ENCODE results near the gene CYP2W1.
"Not testable (repeated sequence)": the region's sequence is repeated elsewhere in the genome, so short reads cannot be mapped to it uniquely, and the experiment has no call there.

CYP2W1 gene

DNA sequence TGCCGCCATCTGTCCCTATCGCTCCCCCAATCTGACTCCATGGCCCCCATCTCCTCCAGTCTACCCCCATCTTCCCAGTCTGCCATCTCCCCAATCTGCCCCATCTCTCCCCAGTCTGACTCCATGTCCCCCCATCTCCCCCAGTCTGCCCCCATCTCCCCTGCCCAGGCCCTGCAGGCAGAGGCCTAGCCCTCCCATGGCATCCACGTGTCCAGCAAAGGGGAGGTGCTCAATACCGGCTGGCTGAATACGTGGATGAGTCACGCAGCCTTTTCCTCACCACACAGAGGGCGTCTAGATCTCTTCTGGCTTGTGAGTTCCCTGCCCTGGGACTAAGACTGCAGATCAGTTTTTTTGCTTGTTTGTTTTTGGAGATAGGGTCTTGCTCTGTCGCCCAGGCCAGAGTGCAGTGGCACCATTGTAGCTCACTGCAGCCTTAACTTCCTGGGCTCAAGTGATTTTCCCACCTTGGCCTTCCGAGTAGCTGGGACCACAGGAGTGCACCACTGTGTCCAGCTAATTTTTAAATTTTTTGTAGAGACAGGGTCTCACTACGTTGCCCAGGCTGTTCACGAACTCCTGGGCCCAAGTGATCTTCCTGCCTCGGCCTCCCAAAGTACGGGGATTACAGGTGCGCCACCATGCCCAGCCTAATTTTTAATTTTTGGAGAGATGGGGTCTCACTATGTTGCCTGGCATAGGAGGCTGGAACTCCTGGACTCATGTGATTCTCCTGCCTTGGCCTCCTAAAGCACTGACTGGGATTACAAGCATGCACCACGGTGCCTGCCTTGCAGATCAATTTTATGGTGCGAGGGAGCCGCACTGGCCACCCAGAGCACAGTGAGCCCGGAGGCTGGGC, 46.0 kb downstream of the CYP2W1 start:
- DNase-seq (ENCODE audit: low spot score), result peak; percentile 92

- no peak for DNase-seq (ENCODE audit: low spot score)
Measured at GRCh38 chr7:1029637-1030443, 46.9 kb downstream of the CYP2W1 start.

- DNase-seq (ENCODE audit: low spot score), result no peak
Measured at GRCh38 chr7:1030444-1031070, 47.6 kb downstream of the CYP2W1 start.

- DNase-seq (ENCODE audit: low spot score), result no peak
Measured at GRCh38 chr7:1031716-1032455, 48.9 kb downstream of the CYP2W1 start.

DNA sequence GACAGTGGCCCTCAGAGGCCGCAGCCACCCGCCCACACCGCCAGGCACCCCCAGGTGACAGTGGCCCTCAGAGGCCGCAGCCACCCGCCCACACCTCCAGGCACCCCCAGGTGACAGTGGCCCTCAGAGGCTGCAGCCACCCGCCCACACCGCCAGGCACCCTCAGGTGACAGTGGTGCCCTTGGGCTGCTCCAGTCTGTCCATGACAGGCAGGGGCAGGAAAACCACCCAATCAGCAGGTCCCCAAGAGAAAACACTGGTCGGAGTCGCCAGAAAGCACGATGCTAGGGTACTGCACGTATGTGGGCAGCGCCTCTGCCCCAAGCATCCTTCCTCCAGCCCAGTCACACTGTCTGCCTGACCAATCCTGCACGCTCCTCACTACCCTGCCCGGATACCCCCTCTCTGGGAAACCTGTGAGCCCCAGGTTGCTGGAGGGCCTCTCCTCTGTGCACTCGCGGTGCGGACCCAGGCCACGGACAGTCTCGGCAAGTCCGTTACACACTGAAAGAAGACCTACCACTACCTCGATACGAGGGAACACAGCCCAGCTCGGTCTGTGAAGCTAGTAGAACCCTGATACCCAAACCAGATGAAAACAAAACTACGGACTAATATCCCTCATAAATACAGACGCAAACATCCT, 49.7 kb downstream of the CYP2W1 start:
- DNase-seq (ENCODE audit: low spot score), result no peak

DNA sequence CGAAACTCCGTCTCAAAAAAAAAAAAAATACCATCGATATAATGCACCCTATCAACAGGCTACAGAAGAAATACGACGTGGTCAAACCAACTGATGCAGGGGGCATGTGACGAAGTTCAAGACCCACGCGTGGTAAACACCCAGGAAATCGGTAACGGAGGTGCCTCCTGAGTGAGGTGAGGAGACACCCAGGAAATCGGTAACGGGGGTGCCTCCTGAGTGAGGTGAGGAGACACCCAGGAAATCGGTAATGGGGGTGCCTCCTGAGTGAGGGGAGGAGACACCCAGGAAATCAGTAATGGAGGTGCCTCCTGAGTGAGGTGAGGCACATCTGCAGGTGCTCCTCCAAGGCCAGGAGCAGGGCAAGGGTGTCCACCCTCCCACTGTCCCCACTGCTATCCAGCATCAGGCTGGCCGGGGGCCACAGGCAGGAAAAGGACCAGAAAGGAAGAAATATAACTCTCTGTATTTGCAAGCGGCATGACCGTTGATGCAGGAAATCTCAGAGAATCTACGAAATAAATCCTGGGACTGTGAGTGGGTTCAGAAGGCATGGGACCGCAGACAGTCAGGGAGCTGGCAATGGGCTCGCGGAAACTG, 50.7 kb downstream of the CYP2W1 start:
- DNase-seq (ENCODE audit: low spot score), result no peak

- not testable (repeated sequence) for DNase-seq (ENCODE audit: low spot score)
Measured at GRCh38 chr7:1034769-1035168, 51.8 kb downstream of the CYP2W1 start.

DNA sequence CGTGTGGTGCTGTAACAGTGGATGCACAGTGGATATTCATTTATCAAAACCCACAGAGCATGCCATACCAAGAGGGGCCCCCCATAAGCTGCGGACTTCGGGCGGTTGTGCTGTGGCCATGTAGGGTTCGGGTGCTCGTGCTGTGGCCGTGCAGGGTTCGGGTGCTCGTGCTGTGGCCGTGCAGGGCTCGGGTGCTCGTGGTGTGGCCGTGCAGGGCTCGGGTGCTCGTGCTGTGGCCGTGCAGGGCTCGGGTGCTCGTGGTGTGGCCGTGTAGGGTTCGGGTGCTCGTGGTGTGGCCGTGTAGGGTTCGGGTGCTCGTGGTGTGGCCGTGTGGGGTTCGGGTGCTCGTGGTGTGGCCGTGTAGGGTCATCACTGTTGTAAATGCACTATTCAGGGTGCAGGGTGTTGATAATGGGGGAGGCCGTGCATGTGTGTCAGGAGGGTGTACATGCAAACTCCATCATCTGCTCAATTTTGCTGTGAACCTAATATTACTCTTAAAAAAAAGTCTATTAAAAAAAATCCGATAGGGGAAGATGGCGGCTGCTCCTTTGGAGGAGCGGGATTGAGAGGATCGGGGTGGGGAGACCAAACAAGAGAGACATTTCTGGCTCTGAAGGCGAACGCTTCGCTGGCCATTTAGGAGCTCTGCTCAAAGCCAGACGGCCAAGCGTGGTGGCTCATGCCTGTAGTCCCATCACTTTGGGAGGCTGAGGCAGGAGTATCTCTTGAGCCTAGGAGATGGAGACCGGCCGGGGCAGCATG, 53.4 kb downstream of the CYP2W1 start:
- not testable (repeated sequence) for DNase-seq (ENCODE audit: low spot score)

Data from pons (tissue), 1 donor.